BJ (cell line): ENCODE measurements around the gene MARS1. TPM values are rescaled to one million over a fixed set of nuclear protein-coding genes. Genes with fewer than 3 reads are reported as not detected.

Experiments
- CTCF ChIA-PET: fragments of 350-600 bp; formaldehyde crosslinking; extraction: SDS; loops from one replicate; lab custom pipeline; 2021; ENCODE audit warnings: antibody characterized with exemption, inconsistent platforms; lab: Yijun Ruan, JAX
- POLR2A ChIA-PET: fragments of 300-600 bp; sonication (Branson Sonifier 250); formaldehyde crosslinking; extraction: SDS; loops from one replicate; lab custom pipeline; 2021; ENCODE audit warnings: antibody characterized with exemption; lab: Charles Lee
- DNase-seq: peaks from one replicate; pipeline ENCODE4 v3.0.0-alpha.2; 2011; ENCODE audit warnings: low read depth
- H3K27me3 ChIP-seq: 2 replicates; pipeline ENCODE4 v1.6.0; 2011; ENCODE audit warnings: low read length; ENCODE audit not compliant: control insufficient read depth, insufficient read depth
- H3K36me3 ChIP-seq: 2 replicates; pipeline ENCODE4 v1.5.1; 2011; ENCODE audit warnings: low read length; ENCODE audit not compliant: control insufficient read depth, insufficient read depth
- H3K4me3 ChIP-seq: 2 replicates; pipeline ENCODE4 v1.5.1; 2011; ENCODE audit warnings: low read depth, mild to moderate bottlenecking, control low read depth, low read length
- CTCF ChIP-seq: IDR thresholded peaks from 2 replicates; pipeline ENCODE4 v1.5.1; 2011; ENCODE audit warnings: low read depth, mild to moderate bottlenecking, control low read depth, inconsistent platforms, low read length, moderate library complexity; ENCODE audit not compliant: insufficient read depth
- polyA plus RNA-seq: library from polyadenylated mRNA; depleted of rRNA; stranded (reverse); fragments of >200 nt; gene quantifications from 2 replicates; pipeline ENCODE4 v1.2.3, GENCODE V29; 2011

MARS1 gene
- polyA plus RNA-seq, 1 experiment, result 378 TPM

GRCh38 chr12:57458665-57459054 lies 29.2 kb upstream of the MARS1 start:
- H3K36me3 ChIP-seq, result no peaks in the 10 kb centered on the region
- no peaks in the 10 kb centered on the region for H3K27me3 ChIP-seq
- H3K4me3 ChIP-seq, result peak overlapping the region; percentile 67
- DNase-seq, result no peak
- TF ChIP-seq CTCF, result no peak
- ChIA-PET POLR2A (no interaction called here), CTCF (interaction anchor here (0.6 to 16.7 kb wide), 40 partner anchors 8 to 380 kb away, joined by 3 to 411 read pairs (median 4); partner anchors contain the start of genes ARHGAP9, DDIT3, NEMP1 and PIP4K2C)

- TF ChIP-seq CTCF, result peak; percentile 97
- POLR2A ChIA-PET, result no interaction called here
- Histone ChIP-seq H3K36me3 (no peaks in the 10 kb centered on the region), H3K27me3 (no peaks in the 10 kb centered on the region), H3K4me3 (peak overlapping the region; percentile 67)
- CTCF ChIA-PET, result interaction anchor here (0.6 to 16.7 kb wide), 35 partner anchors 9 to 381 kb away, joined by 3 to 411 read pairs (median 4); partner anchors contain the start of genes ARHGAP9, DDIT3, NEMP1 and PIP4K2C
- DNase-seq, result peak; percentile 71
Measured at GRCh38 chr12:57459055-57459749, 28.7 kb upstream of the MARS1 start.

GRCh38 chr12:57459750-57460467 lies 28.0 kb upstream of the MARS1 start, which contains the start of gene GLI1:
Gene GLI1, plus strand, starts transcription at chr12:57459785. Its CDS starts 3,907 bp downstream, at chr12:57463692.
- ChIA-PET CTCF (interaction anchor here (0.7 to 16.7 kb wide), 26 partner anchors 11 to 381 kb away, joined by 3 to 411 read pairs (median 4); partner anchors contain the start of genes B4GALNT1, NEMP1, PIP4K2C and SHMT2), POLR2A (no interaction called here)
- DNase-seq, result no peak
- TF ChIP-seq CTCF, result no peak
- H3K27me3 ChIP-seq, result no peaks in the 10 kb centered on the region
- H3K36me3 ChIP-seq, result no peaks in the 10 kb centered on the region
- peak within 1 kb of the TSS; percentile 67 for H3K4me3 ChIP-seq

GRCh38 chr12:57460468-57460784 lies 27.4 kb upstream of the MARS1 start:
- Histone ChIP-seq H3K36me3 (no peaks in the 10 kb centered on the region), H3K27me3 (no peaks in the 10 kb centered on the region), H3K4me3 (peak overlapping the region; percentile 67)
- CTCF ChIA-PET, result interaction anchor here (0.8 to 16.7 kb wide), 8 partner anchors 23 to 196 kb away, joined by 3 to 411 read pairs (median 4); partner anchors contain the start of gene B4GALNT1
- DNase-seq, result no peak
- POLR2A ChIA-PET, result no interaction called here
- no peak for TF ChIP-seq CTCF

- 0 out of 2 replicates have a peak, but pooled peaks have one; percentile 3 for TF ChIP-seq CTCF
- POLR2A ChIA-PET, result no interaction called here
Measured at GRCh38 chr12:57460841-57461275, 27.0 kb upstream of the MARS1 start.

More at GRCh38 chr12:57460841-57461275, 27.0 kb upstream of the MARS1 start:
- DNase-seq, result no peak
- H3K27me3 ChIP-seq, result no peaks in the 10 kb centered on the region
- peak overlapping the region; percentile 67 for H3K4me3 ChIP-seq
- H3K36me3 ChIP-seq, result no peaks in the 10 kb centered on the region
- CTCF ChIA-PET, result interaction anchor here (0.6 to 16.7 kb wide), 7 partner anchors 23 to 265 kb away, joined by 3 to 411 read pairs (median 4); partner anchors contain the start of gene B4GALNT1
